GM23338 (cell line): ENCODE data around the gene EIF3J. TPM values are rescaled to one million over a fixed set of nuclear protein-coding genes. Genes with fewer than 3 reads are reported as not detected.

Experiments used
- ATAC-seq: fragments of 200-7000 bp; cut with Tn5 transposase; 3 replicates; pipeline ENCODE4 v1.9.1; 2020
- DNase-seq: peaks from one replicate; pipeline ENCODE4 v3.0.0-alpha.2; 2015; ENCODE audit warnings: low spot score
- H2AFZ ChIP-seq: fragments of 200-600 bp; sonication (generic); 2 replicates; pipeline ENCODE4 v1.8.0; 2016; ENCODE audit warnings: antibody characterized with exemption, mild to moderate bottlenecking, moderate library complexity
- H3F3A ChIP-seq: fragments of 200-600 bp; sonication (generic); replicated peaks from 2 replicates; pipeline ENCODE4 v1.8.0; 2017; ENCODE audit warnings: antibody characterized with exemption, mixed run types, low read depth
- H3K27ac ChIP-seq: fragments of 200-600 bp; sonication (generic); 2 replicates; pipeline ENCODE4 v1.6.1; 2016; ENCODE audit warnings: low read depth
- H3K27me3 ChIP-seq: fragments of 200-600 bp; sonication (generic); 2 replicates; pipeline ENCODE4 v1.8.0; 2016; ENCODE audit warnings: mild to moderate bottlenecking, mixed run types, moderate library complexity; ENCODE audit not compliant: insufficient read depth
- H3K36me3 ChIP-seq: fragments of 200-600 bp; sonication (generic); 2 replicates; pipeline ENCODE4 v1.8.0; 2016; ENCODE audit warnings: mild to moderate bottlenecking; ENCODE audit not compliant: insufficient read depth
- H3K4me1 ChIP-seq: fragments of 200-600 bp; sonication (generic); 2 replicates; pipeline ENCODE4 v1.8.0; 2016; ENCODE audit warnings: mild to moderate bottlenecking, moderate library complexity; ENCODE audit not compliant: insufficient read depth
- H3K4me2 ChIP-seq: fragments of 200-600 bp; sonication (generic); 2 replicates; pipeline ENCODE4 v1.7.1; 2017; ENCODE audit warnings: mixed run types
- H3K4me3 ChIP-seq: fragments of 200-600 bp; sonication (generic); 2 replicates; pipeline ENCODE4 v1.6.1; 2016; ENCODE audit warnings: mixed run types
- H3K79me2 ChIP-seq: fragments of 200-600 bp; sonication (generic); replicated peaks from 2 replicates; pipeline ENCODE4 v1.8.0; 2017; ENCODE audit warnings: mild to moderate bottlenecking; ENCODE audit not compliant: insufficient read depth
- H3K9me2 ChIP-seq: fragments of 200-600 bp; sonication (generic); 2 replicates; pipeline ENCODE4 v1.8.0; 2017; ENCODE audit not compliant: insufficient read depth
- H4K20me1 ChIP-seq: fragments of 200-600 bp; sonication (generic); replicated peaks from 2 replicates; pipeline ENCODE4 v1.8.0; 2017; ENCODE audit warnings: mild to moderate bottlenecking; ENCODE audit not compliant: insufficient read depth
- H3K27ac Mint-ChIP-seq: 2 replicates; pipeline ENCODE4 v1.8.0; 2020; ENCODE audit warnings: inconsistent platforms, mild to moderate bottlenecking, moderate library complexity, mixed read lengths
- H3K27me3 Mint-ChIP-seq: 3 replicates; pipeline ENCODE4 v1.8.0; 2022; ENCODE audit warnings: low read depth, mild to moderate bottlenecking, moderate library complexity, mixed read lengths, inconsistent platforms; ENCODE audit not compliant: insufficient read depth, poor library complexity
- H3K36me3 Mint-ChIP-seq: 3 replicates; pipeline ENCODE4 v1.8.0; 2021; ENCODE audit warnings: low read depth, mild to moderate bottlenecking, inconsistent platforms, moderate library complexity, mixed read lengths
- H3K4me1 Mint-ChIP-seq: 3 replicates; pipeline ENCODE4 v1.8.0; 2020; ENCODE audit warnings: mild to moderate bottlenecking, inconsistent platforms, mixed read lengths
- H3K4me3 Mint-ChIP-seq: 3 replicates; pipeline ENCODE4 v1.8.0; 2021; ENCODE audit warnings: moderate library complexity, mild to moderate bottlenecking, inconsistent platforms, mixed read lengths
- H3K9me3 Mint-ChIP-seq: 3 replicates; pipeline ENCODE4 v1.8.0; 2020; ENCODE audit warnings: moderate library complexity, mild to moderate bottlenecking, inconsistent platforms, mixed read lengths
- CREB1 ChIP-seq: fragments of 250-450 bp; sonication (Bioruptor Pico); IDR thresholded peaks from 2 replicates; pipeline ENCODE4 v1.5.0; 2020; ENCODE audit warnings: low read depth, mild to moderate bottlenecking, moderate library complexity
- EZH2 ChIP-seq: fragments of 200-600 bp; sonication (generic); IDR thresholded peaks from one replicate; pipeline ENCODE4 v1.8.0; 2017; ENCODE audit warnings: antibody characterized with exemption, mild to moderate bottlenecking, low read depth; ENCODE audit not compliant: unreplicated experiment
- EZH2phosphoT487 ChIP-seq: fragments of 200-600 bp; sonication (generic); IDR thresholded peaks from one replicate; pipeline ENCODE4 v1.8.1; 2018; ENCODE audit warnings: antibody characterized with exemption; ENCODE audit not compliant: unreplicated experiment
- NANOG ChIP-seq: IDR thresholded peaks from 2 replicates; pipeline ENCODE4 v1.6.1; 2016; ENCODE audit warnings: antibody characterized with exemption, borderline replicate concordance
- POLR2AphosphoS5 ChIP-seq: IDR thresholded peaks from 2 replicates; pipeline ENCODE4 v1.6.1; 2016; ENCODE audit warnings: antibody characterized with exemption, low read depth
- STAT1 ChIP-seq: IDR thresholded peaks from one replicate; pipeline ENCODE4 v1.6.1; 2016; ENCODE audit warnings: antibody characterized with exemption; ENCODE audit not compliant: unreplicated experiment
- ZNF331 ChIP-seq: fragments of 250-450 bp; sonication (Bioruptor Pico); IDR thresholded peaks from 2 replicates; pipeline ENCODE4 v1.5.0; 2020; ENCODE audit warnings: low read depth, mild to moderate bottlenecking, moderate library complexity
- polyA plus RNA-seq: library from polyadenylated mRNA; unstranded; fragments of >200 nt; fragmentation: Nextera tagmentation; extraction: Ambion mirVana; gene quantifications from 2 replicates; pipeline ENCODE4 v1.2.1, GENCODE V29; 2016
- total RNA-seq: library from RNA; depleted of rRNA; stranded (reverse); fragments of >200 nt; shearing (Covaris generic); gene quantifications from 2 replicates; pipeline ENCODE4 v1.2.3, GENCODE V29; 2014
- TF ChIP-seq, protein P1 (sequence below): IDR thresholded peaks from one replicate; pipeline ENCODE4 v1.6.1; 2018; ENCODE audit warnings: antibody characterized with exemption; ENCODE audit not compliant: unreplicated experiment
- TF ChIP-seq, protein P2 (sequence below): fragments of 250-450 bp; sonication (Bioruptor Pico); IDR thresholded peaks from 2 replicates; pipeline ENCODE4 v1.5.0; 2020; ENCODE audit warnings: mild to moderate bottlenecking, moderate library complexity
- TF ChIP-seq, protein P3 (sequence below): IDR thresholded peaks from 2 replicates; pipeline ENCODE4 v1.6.1; 2016; ENCODE audit warnings: antibody characterized with exemption

Gene EIF3J
- total and polyA plus RNA-seq, 2 experiments from 2014 or later: 62.7 to 66.6 TPM

DNA sequence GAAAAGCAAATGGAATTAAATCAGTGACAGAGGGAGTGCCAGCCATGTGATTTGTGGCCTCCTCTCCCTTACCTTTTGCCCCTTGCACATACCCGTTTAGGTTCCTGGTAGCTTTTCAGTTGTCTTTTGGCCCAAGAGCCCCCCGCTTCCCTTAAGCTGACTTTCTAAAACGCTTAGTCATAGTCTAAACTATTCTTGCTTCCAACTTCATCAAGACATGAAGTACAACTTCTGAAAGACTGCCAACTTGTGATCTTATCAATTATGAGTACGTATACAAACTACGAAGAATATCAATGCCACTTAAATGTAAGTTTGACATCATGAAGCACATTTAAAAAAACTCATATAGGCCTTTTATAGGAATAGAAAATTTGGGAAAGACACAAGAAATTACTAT, 61.9 kb downstream of the EIF3J start:
- Histone ChIP-seq H3F3A (no peaks in the 10 kb centered on the region), H3K9me2 (no peaks in the 10 kb centered on the region), H3K79me2 (no peaks in the 10 kb centered on the region), H4K20me1 (0 out of 2 replicates have a peak, but pooled peaks cover 3% of the 10 kb centered on the region), H3K36me3 (peaks cover 18% of the 10 kb centered on the region), H3K4me1 (no peaks in the 10 kb centered on the region), H3K4me2 (no peak overlapping the region), H2AFZ (no peak overlapping the region), H3K27ac (peak overlapping the region; percentile 39), H3K27me3 (no peaks in the 10 kb centered on the region), H3K4me3 (no peak overlapping the region)
- peak overlapping the region; percentile 86 for H3K27ac Mint-ChIP-seq
- peaks cover 31% of the 10 kb centered on the region for H3K36me3 Mint-ChIP-seq
- H3K4me3 Mint-ChIP-seq: no peak overlapping the region
- TF ChIP-seq ZNF331 (CRISPR knock-in tag): no peak
- ATAC-seq: no peak
- no peaks in the 10 kb centered on the region for H3K27me3 Mint-ChIP-seq
- H3K9me3 Mint-ChIP-seq: no peaks in the 10 kb centered on the region
- no peaks in the 10 kb centered on the region for H3K4me1 Mint-ChIP-seq
- DNase-seq: no peak

DNA sequence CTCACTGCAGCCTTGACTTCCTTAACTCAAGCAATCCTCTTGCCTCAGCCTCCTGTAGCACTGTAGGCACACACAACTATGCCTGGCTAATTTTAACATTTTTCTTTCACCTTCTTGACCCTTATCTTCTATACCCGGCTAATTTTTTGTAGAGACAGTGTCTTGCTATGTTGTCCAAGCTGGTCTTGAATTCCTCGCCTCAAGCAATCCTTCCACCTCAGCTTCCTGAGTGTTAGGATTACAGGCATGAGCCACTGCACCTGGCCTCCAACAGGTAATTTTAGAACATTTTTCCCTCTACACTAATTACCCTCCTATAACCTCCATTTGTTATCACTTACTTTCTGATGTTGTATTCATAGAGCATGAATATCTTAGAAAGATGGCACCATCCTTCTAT, 66.2 kb downstream of the EIF3J start:
- Mint-ChIP-seq H3K4me1 (no peaks in the 10 kb centered on the region), H3K27ac (no peak overlapping the region), H3K27me3 (no peaks in the 10 kb centered on the region), H3K9me3 (no peaks in the 10 kb centered on the region), H3K4me3 (no peak overlapping the region), H3K36me3 (peaks cover 38% of the 10 kb centered on the region)
- Histone ChIP-seq H3K27me3 (no peaks in the 10 kb centered on the region), H3F3A (no peaks in the 10 kb centered on the region), H3K4me2 (no peak overlapping the region), H3K36me3 (peaks cover 20% of the 10 kb centered on the region; the same call in 1 of the 2 replicates), H4K20me1 (no peaks in the 10 kb centered on the region), H3K9me2 (no peaks in the 10 kb centered on the region), H3K4me1 (no peaks in the 10 kb centered on the region), H2AFZ (no peak overlapping the region), H3K27ac (no peak overlapping the region), H3K4me3 (no peak overlapping the region), H3K79me2 (no peaks in the 10 kb centered on the region)
- DNase-seq: no peak
- ATAC-seq: no peak
- TF ChIP-seq NANOG (no peak), STAT1 (no peak), CREB1 (CRISPR knock-in tag) (no peak), POLR2AphosphoS5 (no peak), EZH2phosphoT487 (no peak), EZH2 (no peak), ZNF331 (CRISPR knock-in tag) (no peak)
- TF ChIP-seq, protein P1, sequence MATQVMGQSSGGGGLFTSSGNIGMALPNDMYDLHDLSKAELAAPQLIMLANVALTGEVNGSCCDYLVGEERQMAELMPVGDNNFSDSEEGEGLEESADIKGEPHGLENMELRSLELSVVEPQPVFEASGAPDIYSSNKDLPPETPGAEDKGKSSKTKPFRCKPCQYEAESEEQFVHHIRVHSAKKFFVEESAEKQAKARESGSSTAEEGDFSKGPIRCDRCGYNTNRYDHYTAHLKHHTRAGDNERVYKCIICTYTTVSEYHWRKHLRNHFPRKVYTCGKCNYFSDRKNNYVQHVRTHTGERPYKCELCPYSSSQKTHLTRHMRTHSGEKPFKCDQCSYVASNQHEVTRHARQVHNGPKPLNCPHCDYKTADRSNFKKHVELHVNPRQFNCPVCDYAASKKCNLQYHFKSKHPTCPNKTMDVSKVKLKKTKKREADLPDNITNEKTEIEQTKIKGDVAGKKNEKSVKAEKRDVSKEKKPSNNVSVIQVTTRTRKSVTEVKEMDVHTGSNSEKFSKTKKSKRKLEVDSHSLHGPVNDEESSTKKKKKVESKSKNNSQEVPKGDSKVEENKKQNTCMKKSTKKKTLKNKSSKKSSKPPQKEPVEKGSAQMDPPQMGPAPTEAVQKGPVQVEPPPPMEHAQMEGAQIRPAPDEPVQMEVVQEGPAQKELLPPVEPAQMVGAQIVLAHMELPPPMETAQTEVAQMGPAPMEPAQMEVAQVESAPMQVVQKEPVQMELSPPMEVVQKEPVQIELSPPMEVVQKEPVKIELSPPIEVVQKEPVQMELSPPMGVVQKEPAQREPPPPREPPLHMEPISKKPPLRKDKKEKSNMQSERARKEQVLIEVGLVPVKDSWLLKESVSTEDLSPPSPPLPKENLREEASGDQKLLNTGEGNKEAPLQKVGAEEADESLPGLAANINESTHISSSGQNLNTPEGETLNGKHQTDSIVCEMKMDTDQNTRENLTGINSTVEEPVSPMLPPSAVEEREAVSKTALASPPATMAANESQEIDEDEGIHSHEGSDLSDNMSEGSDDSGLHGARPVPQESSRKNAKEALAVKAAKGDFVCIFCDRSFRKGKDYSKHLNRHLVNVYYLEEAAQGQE: no peak
- TF ChIP-seq, protein P2, sequence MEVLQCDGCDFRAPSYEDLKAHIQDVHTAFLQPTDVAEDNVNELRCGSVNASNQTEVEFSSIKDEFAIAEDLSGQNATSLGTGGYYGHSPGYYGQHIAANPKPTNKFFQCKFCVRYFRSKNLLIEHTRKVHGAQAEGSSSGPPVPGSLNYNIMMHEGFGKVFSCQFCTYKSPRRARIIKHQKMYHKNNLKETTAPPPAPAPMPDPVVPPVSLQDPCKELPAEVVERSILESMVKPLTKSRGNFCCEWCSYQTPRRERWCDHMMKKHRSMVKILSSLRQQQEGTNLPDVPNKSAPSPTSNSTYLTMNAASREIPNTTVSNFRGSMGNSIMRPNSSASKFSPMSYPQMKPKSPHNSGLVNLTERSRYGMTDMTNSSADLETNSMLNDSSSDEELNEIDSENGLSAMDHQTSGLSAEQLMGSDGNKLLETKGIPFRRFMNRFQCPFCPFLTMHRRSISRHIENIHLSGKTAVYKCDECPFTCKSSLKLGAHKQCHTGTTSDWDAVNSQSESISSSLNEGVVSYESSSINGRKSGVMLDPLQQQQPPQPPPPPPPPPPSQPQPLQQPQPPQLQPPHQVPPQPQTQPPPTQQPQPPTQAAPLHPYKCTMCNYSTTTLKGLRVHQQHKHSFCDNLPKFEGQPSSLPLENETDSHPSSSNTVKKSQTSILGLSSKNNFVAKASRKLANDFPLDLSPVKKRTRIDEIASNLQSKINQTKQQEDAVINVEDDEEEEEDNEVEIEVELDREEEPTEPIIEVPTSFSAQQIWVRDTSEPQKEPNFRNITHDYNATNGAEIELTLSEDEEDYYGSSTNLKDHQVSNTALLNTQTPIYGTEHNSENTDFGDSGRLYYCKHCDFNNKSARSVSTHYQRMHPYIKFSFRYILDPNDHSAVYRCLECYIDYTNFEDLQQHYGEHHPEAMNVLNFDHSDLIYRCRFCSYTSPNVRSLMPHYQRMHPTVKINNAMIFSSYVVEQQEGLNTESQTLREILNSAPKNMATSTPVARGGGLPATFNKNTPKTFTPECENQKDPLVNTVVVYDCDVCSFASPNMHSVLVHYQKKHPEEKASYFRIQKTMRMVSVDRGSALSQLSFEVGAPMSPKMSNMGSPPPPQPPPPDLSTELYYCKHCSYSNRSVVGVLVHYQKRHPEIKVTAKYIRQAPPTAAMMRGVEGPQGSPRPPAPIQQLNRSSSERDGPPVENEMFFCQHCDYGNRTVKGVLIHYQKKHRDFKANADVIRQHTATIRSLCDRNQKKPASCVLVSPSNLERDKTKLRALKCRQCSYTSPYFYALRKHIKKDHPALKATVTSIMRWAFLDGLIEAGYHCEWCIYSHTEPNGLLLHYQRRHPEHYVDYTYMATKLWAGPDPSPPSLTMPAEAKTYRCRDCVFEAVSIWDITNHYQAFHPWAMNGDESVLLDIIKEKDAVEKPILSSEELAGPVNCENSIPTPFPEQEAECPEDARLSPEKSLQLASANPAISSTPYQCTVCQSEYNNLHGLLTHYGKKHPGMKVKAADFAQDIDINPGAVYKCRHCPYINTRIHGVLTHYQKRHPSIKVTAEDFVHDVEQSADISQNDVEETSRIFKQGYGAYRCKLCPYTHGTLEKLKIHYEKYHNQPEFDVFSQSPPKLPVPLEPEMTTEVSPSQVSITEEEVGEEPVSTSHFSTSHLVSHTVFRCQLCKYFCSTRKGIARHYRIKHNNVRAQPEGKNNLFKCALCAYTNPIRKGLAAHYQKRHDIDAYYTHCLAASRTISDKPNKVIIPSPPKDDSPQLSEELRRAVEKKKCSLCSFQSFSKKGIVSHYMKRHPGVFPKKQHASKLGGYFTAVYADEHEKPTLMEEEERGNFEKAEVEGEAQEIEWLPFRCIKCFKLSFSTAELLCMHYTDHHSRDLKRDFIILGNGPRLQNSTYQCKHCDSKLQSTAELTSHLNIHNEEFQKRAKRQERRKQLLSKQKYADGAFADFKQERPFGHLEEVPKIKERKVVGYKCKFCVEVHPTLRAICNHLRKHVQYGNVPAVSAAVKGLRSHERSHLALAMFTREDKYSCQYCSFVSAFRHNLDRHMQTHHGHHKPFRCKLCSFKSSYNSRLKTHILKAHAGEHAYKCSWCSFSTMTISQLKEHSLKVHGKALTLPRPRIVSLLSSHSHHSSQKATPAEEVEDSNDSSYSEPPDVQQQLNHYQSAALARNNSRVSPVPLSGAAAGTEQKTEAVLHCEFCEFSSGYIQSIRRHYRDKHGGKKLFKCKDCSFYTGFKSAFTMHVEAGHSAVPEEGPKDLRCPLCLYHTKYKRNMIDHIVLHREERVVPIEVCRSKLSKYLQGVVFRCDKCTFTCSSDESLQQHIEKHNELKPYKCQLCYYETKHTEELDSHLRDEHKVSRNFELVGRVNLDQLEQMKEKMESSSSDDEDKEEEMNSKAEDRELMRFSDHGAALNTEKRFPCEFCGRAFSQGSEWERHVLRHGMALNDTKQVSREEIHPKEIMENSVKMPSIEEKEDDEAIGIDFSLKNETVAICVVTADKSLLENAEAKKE (CRISPR knock-in tag): no peak
- TF ChIP-seq, protein P3, sequence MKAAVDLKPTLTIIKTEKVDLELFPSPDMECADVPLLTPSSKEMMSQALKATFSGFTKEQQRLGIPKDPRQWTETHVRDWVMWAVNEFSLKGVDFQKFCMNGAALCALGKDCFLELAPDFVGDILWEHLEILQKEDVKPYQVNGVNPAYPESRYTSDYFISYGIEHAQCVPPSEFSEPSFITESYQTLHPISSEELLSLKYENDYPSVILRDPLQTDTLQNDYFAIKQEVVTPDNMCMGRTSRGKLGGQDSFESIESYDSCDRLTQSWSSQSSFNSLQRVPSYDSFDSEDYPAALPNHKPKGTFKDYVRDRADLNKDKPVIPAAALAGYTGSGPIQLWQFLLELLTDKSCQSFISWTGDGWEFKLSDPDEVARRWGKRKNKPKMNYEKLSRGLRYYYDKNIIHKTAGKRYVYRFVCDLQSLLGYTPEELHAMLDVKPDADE: no peak
